Stimulated activated CD4-positive, alpha-beta T cell treated with anti-CD3 and anti-CD28 coated beads, Interleukin-2, amount 100 ng/mL, for 4 hours (primary cell): ENCODE data around the gene PDIA4.
"Not testable (repeated sequence)": the region's sequence is repeated elsewhere in the genome, so short reads cannot be mapped to it uniquely, and the experiment has no call there.

Experiments
- DNase-seq: peaks from one replicate; pipeline ENCODE4 v3.0.0-alpha.2; 2020; ENCODE audit warnings: low read depth

Gene PDIA4, protein sequence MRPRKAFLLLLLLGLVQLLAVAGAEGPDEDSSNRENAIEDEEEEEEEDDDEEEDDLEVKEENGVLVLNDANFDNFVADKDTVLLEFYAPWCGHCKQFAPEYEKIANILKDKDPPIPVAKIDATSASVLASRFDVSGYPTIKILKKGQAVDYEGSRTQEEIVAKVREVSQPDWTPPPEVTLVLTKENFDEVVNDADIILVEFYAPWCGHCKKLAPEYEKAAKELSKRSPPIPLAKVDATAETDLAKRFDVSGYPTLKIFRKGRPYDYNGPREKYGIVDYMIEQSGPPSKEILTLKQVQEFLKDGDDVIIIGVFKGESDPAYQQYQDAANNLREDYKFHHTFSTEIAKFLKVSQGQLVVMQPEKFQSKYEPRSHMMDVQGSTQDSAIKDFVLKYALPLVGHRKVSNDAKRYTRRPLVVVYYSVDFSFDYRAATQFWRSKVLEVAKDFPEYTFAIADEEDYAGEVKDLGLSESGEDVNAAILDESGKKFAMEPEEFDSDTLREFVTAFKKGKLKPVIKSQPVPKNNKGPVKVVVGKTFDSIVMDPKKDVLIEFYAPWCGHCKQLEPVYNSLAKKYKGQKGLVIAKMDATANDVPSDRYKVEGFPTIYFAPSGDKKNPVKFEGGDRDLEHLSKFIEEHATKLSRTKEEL

DNA sequence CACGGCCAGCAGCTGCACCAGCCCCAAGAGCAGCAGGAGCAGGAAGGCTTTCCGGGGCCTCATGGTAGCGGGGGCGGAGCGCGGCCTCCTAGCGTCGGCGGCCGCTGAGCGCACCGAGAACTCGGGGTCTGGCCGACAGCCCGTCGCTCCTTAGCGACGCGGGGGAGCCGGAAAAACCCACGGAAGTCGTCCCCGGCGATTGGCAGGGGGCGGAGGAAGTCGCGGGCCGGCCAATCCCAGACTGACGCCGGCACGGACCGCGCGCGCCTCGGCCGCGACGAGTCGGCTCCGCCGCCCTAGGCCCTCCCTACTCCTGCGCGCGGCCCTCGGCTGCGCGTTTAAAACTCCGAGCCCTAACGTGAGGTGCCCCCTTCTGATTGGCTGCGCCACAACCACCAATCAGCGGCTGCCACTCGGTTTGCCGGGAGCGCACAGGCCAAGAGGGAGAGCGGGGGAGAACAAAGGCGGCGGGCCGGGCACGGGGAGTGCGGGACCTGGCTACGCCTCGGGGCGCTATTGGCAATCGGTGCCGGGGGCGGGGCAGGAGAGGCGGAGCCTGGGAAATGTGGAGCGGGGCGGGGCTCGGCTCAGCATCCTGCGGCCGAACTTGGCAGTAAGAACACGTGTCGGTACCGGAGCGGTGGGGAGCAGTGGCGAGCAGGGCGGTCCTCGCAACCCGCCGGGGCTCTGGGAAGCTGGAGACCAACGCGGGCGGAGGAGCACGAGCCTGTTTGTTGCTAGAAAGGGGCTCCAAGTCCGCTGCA lies at the start of gene PDIA4:
Gene PDIA4 (minus strand): TSS at position 160 of the 764 bp plus-strand sequence. CDS start 97 bp downstream, at position 63.
- DNase-seq: peak; percentile 100

DNA sequence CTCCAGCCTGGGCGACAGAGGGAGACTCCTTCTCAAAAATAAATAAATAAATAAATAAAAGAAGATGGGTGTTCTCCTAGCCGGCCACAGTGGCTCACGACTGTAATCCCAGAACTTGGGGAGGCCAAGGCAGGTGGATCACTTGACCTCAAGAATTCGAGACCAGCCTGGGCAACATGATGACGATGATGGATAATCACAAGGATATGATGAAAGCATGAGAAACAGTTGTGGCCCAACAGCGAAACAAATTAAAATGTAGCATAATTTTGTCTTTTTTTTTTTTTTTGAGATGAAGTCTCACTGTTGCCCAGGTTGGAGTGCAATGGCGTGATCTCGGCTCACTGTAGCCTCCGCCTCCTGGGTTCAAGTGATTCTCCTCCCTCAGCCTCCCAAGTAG lies 49.3 kb upstream of the PDIA4 start:
- no peak for DNase-seq

DNA sequence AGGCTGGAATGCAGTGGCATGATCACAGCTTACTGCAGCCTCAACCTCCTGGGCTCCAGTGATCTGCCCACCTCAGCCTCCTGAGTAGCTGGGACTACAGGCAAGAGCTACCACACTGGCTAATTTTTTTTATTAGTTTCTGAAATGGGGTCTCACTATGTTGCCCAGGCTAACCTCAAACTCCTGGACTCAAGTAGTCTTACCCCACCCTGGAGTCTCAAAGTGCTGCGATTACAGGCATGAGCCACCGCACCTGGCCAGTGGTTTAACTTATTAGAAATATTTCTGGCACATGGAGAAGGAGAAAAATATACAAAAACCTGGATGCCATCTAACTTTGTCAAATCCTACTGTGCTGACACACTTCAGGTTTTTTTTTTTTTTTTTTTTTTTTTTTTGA lies 47.0 kb upstream of the PDIA4 start:
- DNase-seq: no peak

DNA sequence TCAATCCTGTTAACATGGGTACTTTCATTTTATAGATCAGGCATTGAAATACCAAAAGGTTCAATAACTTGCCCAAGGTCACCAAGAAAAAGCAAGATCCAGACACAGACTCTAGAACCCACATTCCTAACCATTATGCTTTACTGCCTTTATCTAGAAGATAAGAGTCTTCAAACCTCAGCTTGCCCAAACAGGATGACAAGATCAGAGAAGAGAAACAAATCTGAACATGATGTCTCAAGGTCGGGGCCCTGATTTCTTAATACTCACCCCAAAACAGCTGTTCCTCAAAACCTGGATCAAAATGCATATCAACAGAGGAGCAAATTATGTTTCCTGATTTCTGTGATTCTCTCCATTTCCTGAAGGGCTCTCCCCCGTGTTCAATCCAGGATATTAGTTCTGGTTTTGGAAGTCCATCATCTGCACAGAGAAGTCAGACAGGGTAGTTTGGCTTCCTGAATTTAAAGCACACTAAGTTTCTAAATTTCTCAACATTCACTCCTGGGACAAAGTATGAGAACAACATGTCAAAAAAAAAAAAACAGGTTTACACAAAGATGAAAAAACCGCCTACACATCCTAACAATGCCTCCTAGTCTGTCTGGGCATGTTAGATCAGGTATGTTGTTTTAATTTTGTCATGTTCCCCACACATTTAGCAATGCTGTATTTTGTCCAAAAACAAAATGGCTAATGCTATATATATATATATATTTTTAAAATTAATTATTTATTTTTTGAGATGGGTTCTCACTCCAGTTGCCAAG lies 46.0 kb upstream of the PDIA4 start:
- DNase-seq: no peak

DNA sequence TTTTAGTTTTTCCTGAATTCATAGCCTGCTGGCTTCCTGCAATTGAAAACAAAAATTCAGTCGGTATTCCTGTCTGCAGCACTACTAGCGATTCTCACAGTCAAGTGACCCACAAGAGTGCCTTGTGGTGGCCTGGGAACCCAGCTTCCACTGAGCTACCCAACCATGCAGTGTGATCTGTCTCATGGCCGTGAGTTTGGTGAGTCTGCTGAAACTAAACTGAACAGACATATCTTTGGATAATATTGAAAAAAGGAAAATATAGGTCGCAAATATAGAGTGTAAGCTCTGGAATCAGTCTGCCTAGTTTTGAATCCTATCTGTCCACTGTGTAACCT lies 44.1 kb upstream of the PDIA4 start:
- no peak for DNase-seq

DNA sequence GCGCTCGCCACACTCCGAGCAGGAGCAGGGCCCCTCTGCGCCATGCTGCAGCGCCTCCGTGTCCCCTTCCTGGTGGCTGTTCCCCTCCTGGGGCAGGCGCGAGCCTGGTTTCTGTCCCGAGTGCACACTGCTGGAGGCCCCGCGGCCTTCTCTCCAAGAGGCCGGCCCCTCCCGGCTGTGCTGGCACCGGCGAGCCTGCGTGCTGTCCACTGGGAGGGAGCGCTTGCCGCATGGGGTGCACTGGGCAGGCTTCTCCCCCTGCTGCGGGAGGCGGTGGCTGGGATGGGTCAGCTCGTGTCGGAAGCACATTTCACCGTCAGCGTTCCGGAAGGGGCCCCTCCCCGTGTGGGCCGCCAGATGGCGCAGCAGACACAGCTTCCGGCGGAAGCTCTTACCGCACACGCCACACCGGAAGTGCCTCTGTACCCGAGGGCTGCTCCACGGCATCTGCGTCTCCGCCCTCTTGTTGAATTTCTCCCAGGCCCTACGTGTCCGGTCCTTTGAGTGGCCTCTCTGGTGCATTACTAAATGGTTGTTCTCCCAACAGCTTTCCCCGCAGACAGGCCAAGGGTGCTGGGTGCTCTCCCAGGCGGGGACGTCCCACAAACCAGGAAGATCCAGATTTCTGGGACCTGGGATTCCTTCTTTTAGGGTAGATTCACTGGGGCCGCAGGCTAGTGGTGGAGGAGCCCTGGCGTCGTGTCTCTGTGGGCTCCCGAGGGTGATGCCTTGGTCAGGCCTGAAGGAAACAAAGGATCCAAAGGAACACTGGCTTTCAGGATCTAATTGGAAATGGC lies 43.5 kb upstream of the PDIA4 start:
- DNase-seq: peak; percentile 17

DNA sequence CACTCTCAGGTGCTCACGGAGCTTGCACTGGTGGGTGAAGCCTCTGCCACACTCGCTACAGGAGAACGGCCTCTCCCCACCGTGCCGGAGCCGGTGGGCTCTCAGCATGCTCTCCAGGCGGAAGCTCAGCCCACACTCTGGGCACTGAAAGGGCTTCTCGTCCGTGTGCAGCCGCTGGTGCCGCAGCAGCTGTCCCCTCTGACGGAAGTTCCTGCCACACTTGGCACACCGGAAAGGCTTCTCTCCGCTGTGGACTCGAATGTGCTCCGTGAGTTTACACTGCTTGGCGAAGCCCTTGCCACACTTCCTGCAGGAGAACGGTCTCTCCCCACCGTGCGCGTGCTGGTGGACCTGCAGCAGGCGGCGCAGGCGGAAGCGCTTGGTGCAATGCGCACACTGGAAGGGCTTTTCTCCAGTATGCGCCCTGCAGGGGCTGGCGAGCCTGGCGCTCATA lies 42.9 kb upstream of the PDIA4 start:
- DNase-seq: no peak

DNA sequence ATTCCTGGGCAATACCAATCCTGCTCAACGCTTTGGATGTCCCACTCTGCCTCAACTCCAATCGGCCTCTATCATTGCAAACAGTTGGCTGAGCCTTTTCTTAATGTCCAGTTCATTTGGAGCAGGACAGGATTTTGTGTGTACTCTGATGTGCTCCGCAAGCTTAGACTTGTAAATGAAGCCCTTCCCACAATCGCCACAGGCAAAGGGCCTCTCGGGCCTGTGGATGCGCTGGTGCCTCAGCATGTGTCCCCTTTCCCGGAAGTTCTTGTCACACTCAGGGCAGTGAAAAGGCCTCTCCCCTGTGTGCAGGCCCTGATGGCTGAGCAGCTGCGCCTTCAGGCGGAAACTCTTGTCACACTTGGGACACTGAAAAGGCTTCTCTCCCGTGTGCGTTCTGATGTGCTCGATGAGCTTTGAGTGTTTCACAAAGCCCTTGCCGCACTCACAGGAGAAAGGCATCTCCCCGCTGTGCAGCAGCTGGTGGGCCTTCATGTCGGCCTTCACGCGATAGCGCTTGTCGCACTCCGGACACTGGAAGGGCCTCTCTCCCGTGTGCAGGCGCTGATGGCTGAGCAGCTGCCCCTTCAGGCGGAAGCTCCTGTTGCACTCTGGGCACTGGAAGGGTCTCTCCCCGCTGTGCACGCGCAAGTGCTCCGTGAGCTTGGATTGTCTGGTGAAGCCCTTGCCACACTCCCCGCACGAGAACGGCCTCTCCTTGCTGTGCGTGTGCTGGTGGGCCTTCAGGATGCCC lies 42.2 kb upstream of the PDIA4 start:
- DNase-seq: no peak

DNA sequence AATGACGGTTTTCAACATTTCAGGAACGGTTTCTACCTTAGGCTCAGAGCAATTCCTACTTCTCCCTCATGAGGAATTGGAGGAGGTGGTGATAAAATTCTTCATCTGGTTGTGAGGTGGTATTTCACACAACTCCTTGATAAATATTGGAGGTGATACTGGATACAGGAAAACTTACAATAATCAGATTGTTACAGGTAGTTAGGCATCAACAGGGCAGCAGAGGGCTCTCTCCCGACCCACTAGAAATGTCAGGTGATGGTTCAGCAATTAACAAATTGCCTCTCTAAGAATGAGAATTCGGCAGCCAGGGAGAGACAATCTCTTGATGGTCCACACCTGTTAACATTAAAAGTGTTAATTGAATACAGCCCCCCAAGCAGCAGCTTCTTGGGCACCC lies 39.6 kb upstream of the PDIA4 start:
- DNase-seq: no peak

DNA sequence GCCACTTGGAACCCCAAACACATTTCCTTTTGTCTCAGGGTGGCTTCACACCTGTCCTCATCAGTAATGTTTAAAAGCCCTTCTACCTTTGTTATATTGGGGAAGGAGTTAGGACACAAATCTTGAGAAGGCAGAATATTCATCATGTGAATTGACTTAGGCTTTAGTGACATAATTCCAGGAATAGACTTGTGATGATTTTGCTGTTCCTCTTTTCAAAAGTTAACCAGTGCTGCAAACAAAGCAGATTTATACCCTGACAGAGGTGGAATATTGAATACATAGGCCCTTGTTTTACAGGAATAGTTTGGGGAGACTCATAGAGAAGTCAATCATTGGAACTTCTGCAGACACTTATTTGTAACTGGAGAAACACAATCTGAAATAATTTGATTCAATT lies 35.2 kb upstream of the PDIA4 start:
- no peak for DNase-seq

DNA sequence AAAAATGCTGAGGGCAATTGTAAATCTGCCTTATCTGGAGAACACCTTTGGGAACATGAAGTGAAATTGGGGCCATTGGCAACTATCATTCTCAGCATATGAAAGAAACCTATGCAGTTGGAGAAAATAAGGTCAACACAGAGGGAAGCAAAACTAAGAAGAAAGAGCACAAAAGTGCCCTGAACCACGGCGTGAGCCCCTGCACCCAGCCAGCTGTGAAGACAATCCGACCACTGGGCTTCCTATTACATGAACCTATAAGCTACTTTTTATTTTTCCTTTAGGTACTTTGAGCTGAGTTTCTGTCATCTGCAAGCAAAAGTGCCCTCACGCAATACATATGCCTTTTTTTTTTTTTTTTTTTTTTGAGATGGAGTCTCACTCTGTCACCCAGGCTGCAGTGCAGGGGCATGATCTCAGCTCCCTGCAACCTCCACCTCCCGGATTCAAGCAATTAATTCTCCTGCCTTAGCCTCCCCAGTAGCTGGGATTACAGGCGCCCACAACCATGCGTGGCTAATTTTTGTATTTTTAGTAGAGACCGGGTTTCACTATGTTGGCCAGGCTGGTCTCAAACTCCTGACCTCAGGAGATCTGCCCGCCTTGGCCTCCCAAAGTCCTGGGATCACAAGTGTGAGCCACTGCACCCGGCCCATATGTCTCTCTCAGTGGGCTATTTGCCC lies 34.1 kb upstream of the PDIA4 start:
- DNase-seq: not testable (repeated sequence)

DNA sequence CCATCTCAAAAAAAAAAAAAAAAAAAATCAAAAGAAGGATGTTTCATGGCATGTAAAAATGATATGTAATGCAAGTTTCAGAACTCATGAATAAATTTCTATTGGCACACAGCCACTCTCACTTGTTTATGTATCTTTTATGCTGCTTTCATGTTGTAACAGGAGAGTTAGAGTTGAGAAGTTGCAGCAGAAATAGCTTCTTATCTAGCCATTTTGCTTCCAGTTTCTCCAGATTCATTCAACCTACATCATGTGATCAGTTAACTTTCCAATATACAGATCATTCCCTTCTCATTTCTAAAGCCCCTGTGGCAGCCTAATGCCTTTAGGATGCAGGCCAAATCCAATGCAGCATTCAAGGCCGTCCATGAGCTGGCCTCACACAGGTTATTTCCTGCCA lies 31.9 kb upstream of the PDIA4 start:
- no peak for DNase-seq

DNA sequence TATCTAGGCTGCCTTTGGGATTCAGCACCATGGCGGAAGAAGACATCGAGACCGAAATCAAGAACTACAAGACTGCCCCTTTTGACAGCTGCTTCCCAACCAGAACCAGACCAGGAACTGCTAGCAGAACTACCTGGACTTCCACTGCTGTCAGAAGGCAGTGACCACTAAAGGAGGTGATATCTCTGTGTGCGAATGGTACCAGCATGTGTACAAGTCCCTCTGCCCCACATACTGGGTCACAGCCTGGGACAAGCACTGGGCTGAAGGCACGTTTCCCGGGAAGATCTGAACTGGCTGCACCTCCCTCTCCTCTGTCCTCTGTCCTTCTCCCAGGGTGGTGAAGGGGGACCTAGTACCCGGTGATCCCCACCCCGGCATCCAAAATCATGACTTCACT lies 25.6 kb upstream of the PDIA4 start:
- no peak for DNase-seq

DNA sequence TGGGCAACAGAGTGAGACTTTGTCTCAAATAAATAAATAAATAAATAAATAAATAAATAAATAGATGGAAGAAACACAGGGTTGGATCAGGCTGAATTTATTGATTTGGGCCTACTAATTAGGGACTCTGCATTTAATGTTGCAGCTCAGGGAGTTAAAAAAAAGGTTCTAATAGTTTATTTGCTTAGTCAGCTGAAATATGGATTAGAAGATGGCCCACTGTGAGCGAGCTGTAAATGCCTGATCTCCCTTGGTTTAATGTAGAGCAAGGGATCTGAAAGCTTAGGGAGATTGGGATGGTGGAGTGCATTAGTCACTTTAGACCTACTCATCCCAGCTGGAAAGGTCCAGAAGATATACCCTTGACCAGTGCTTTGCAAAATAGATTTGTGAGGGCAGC lies 25.1 kb upstream of the PDIA4 start:
- no peak for DNase-seq

DNA sequence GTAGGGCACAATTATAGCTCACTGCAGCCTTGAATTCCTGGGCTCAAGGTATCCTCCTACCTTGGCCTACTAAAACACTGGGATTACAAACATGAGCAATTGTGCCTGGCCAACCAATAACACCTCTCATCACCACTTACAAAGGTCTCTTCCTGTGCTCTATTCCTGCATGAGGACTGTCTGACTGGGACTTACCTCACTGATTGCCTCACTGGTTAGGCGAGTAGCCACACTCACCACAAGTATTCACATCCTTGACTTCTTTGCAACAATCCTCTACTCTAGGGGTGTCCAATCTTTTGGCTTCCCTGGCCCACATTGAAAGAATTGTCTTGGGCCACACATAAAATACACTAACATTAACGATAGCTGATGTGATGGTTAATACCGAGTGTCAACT lies 22.6 kb upstream of the PDIA4 start:
- no peak for DNase-seq

DNA sequence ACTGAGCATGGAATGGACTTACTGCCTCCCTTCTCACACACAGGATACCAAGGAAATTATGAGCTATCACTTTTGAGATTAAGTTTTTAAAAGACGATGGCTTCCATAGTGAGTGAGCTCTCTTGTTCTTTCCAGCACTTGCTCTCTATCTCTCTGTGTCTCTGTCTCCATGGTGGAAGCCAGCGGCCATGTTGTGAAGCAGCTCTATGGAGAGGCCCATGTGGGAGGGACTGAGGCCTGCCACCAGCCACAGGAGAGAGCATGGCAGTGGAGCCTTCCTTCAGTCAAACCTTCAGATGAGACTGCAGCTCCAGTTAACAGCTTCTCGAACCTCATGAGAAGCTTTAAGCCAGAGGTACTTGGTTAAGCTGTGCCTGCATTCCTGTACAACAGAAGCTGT lies 20.5 kb upstream of the PDIA4 start:
- DNase-seq: no peak

DNA sequence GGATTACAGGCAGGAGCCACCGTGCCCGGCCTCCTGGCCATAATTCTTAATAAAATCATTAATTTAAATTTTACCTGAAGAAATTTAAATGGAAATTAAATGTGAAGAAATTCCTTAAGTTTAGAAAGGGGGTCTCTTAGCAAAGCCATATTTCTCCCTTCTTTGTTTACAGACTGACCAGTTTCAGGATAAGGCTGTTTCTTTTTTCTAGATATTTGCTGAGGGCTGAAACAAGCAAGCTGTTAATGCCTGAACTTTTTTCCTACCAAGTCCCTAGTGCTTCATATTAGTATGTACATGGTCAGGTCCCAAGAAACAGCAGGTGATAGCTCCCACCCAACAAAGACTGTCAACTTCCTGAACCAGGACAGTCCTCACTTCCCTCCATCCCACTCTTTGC lies 18.1 kb upstream of the PDIA4 start:
- DNase-seq: no peak

DNA sequence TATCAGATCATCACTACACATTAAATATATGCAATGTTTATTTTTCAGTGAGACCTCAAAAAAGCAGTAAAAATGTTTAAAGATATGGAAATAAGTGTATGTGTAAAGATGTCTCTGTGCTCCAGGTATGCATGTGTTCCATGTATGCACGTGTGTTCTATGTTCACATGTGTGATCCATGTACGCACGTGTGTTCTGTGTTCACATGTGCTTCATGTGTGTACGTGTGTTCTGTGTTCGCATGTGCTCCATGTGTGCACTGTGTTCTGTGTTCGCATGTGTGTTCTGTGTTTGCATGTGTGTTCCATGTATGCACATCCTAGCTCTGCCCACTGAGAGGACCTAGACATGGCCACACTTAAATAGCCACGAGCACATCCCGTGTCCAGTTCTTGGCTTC lies 15.6 kb upstream of the PDIA4 start:
- no peak for DNase-seq

DNA sequence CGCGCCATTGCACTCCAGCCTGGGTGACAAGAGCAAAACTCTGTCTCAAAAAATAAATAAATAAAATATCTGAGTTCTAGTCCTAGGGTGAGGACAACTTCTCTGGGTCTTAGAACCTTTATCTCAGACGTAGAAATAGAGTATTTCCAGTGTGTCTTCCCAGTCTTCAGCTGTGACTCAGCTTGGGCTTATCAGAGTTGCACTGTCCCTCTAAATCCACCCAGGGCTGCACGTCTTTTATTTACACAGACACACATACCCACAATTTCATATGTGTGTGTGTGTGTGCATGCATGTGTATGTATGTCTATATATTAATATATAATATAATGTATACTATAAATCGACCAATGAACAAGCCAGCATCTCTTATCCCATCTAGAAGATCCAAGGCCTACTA lies 13.0 kb upstream of the PDIA4 start:
- no peak for DNase-seq

DNA sequence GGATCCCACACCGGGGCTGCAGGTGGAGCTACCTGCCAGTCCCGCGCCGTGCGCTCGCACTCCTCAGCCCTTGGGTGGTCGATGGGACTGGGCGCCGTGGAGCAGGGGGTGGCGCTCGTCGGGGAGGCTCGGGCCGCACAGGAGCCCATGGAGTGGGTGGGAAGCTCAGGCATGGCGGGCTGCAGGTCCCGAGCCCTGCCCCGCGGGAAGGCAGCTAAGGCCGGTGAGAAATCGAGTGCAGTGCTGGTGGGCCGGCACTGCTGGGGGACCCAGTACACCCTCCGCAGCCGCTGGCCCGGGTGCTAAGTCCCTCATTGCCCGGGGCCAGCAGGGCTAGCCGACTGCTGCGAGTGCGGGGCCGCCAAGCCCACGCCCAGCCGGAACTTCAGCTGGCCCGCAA lies 10.3 kb upstream of the PDIA4 start:
- DNase-seq: not testable (repeated sequence)
